Adrenal gland (tissue), 5 donors: ENCODE data around the gene MAGI2.

ENCODE experiments used
- CTCF ChIP-seq, 6 experiments: fragments of 450-650 bp in 4 of 6; fragments of 200-600 bp in 2 of 6; sonication (generic) in 1 of 6; IDR thresholded peaks; 1 replicate in 5 of 6; 2 replicates in 1 of 6; pipeline versions ENCODE4 v1.5.1 to v1.8.0; 2016 to 2021; ENCODE audit warnings: antibody characterized with exemption in 6 of 6, mild to moderate bottlenecking in 2 of 6, moderate library complexity in 1 of 6
- POLR2A ChIP-seq, 2 donors: fragments of 450-650 bp; IDR thresholded peaks; one replicate each; pipeline ENCODE4 v1.6.1; 2017; ENCODE audit warnings: antibody characterized with exemption in 2 of 2, mild to moderate bottlenecking in 2 of 2, moderate library complexity in 1 of 2
- donor health status: DM: no; HTN: no; CAD: no.

GRCh38 chr7:77991656-77992055, 1461.8 kb downstream of the MAGI2 start:
- TF ChIP-seq CTCF (IDR thresholded peaks at IDR 0.05) (no peak), POLR2A (IDR thresholded peaks at IDR 0.05) (no peak)
